ENCODE measurements around the gene MAPKAPK2.

DNA sequence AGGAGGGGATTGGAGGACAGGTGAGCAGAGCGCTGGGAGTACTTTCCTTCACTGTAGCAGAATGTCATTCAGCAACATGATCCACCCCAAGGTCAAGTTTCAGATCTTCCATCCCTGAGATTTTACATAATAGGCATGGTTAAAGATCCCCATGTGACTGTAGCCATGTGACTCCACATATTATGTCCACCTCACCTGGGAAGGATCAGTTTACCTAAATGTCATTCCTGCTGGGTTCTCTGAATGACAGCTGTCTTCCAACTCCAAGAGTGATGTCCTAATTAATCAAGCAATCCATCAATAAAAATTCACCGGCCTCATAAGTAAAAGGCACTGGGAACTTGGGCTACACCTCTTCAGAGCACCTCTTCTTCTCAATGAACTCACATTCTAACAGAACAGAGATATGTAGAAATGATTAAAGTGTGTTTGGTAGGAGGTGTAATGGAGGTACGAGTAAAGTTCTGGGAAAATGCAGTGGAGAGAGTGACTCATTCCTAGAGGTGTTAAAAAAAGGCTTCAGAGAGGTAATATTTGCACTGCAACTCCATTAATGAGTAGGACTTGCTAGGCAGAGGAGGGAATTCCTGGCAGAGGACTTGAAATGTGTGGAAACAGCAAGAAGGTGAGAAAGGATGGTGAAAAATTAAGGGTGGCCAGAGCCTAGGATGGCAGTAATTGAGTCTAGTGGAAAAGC, 22.2 kb upstream of the MAPKAPK2 start:
- TF ChIP-seq CTCF (conservative IDR thresholded peaks at IDR 0.05; ENCODE audit: low read depth, low read length), result no peak
- no peak for TF ChIP-seq EZH2 (IDR thresholded peaks at IDR 0.05; ENCODE audit: low read length, unreplicated experiment)
- TF ChIP-seq EZH2phosphoT487 (IDR thresholded peaks at IDR 0.05; ENCODE audit: borderline replicate concordance, low read length), result no peak
